HEK293 (cell line): Measurements from ENCODE around the gene KCNK4.

Experiments
- ZNF157 ChIP-seq: fragments of 450-650 bp; formaldehyde crosslinking; IDR thresholded peaks from 2 replicates; pipeline ENCODE4 v1.5.1; 2016; ENCODE audit warnings: missing biosample characterization, missing genetic modification characterization
- TF ChIP-seq, protein P1 (sequence below): fragments of 450-650 bp; formaldehyde crosslinking; IDR thresholded peaks from 2 replicates; pipeline ENCODE4 v1.5.1; 2016; ENCODE audit warnings: missing biosample characterization, missing genetic modification characterization, borderline replicate concordance

DNA sequence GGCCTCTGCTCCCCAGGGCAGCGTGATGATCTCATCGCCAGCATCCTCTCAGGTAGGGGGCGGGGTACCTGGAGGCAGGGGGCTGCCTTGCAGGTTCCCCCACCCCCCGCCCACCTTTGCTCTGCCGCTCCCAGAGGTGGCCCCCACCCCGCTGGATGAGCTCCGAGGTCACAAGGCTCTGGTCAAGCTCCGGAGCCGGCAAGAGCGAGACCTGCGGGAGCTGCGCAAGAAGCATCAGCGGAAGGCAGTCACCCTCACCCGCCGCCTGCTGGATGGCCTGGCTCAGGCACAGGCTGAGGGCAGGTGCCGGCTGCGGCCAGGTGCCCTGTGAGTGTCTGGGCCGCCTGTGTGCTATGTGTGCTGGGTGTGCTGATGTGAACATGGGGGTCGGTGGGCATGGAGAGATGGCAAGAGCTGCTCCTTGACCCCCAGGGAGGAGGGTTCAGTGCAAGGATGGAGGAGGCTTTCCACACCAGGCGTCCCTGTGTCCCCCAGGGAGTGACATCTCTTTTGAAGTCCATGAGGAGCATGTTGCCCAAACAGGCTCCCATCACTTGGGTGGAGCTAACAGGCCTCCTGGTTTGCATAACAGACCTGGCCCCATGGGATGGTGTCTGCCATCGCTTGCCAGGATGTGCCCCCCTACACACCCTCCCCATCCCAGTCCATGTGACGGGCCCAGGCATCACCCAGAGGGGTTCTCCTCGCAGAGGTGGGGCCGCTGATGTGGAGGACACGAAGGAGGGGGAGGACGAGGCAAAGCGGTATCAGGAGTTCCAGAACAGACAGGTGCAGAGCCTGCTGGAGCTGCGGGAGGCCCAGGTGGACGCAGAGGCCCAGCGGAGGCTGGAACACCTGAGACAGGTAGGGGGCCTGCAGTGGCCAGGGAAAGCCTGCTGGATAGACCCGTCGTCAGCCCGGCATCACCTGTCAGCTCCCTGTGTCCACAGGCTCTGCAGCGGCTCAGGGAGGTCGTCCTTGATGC is 25.6 kb upstream of the KCNK4 start:
- TF ChIP-seq ZNF157 (tag by site-specific recombination) = no peak
- TF ChIP-seq, protein P1, sequence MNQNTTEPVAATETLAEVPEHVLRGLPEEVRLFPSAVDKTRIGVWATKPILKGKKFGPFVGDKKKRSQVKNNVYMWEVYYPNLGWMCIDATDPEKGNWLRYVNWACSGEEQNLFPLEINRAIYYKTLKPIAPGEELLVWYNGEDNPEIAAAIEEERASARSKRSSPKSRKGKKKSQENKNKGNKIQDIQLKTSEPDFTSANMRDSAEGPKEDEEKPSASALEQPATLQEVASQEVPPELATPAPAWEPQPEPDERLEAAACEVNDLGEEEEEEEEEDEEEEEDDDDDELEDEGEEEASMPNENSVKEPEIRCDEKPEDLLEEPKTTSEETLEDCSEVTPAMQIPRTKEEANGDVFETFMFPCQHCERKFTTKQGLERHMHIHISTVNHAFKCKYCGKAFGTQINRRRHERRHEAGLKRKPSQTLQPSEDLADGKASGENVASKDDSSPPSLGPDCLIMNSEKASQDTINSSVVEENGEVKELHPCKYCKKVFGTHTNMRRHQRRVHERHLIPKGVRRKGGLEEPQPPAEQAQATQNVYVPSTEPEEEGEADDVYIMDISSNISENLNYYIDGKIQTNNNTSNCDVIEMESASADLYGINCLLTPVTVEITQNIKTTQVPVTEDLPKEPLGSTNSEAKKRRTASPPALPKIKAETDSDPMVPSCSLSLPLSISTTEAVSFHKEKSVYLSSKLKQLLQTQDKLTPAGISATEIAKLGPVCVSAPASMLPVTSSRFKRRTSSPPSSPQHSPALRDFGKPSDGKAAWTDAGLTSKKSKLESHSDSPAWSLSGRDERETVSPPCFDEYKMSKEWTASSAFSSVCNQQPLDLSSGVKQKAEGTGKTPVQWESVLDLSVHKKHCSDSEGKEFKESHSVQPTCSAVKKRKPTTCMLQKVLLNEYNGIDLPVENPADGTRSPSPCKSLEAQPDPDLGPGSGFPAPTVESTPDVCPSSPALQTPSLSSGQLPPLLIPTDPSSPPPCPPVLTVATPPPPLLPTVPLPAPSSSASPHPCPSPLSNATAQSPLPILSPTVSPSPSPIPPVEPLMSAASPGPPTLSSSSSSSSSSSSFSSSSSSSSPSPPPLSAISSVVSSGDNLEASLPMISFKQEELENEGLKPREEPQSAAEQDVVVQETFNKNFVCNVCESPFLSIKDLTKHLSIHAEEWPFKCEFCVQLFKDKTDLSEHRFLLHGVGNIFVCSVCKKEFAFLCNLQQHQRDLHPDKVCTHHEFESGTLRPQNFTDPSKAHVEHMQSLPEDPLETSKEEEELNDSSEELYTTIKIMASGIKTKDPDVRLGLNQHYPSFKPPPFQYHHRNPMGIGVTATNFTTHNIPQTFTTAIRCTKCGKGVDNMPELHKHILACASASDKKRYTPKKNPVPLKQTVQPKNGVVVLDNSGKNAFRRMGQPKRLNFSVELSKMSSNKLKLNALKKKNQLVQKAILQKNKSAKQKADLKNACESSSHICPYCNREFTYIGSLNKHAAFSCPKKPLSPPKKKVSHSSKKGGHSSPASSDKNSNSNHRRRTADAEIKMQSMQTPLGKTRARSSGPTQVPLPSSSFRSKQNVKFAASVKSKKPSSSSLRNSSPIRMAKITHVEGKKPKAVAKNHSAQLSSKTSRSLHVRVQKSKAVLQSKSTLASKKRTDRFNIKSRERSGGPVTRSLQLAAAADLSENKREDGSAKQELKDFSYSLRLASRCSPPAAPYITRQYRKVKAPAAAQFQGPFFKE (tag by site-specific recombination) = no peak
